Measurements from ENCODE around the gene ZNF410.
"Not testable (repeated sequence)": the region's sequence is repeated elsewhere in the genome, so short reads cannot be mapped to it uniquely, and the experiment has no call there.

ZNF410 gene

GRCh38 chr14:73887694-73888459 lies 1.2 kb downstream of the ZNF410 start:
- no peak for DNase-seq

DNA sequence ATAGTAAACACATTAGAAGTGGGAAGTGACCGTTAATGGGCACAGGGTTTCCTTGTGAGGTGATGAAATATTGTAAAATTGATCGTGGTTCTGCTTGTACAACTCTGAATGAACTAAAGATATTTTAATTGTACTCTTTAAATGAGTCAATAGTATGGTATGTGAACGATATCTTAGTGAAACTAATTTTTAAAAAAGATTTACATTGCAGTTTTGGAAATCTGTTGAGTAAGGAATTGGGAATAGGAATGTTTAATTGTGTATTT lies 1.7 kb downstream of the ZNF410 start:
- DNase-seq = no peak

DNA sequence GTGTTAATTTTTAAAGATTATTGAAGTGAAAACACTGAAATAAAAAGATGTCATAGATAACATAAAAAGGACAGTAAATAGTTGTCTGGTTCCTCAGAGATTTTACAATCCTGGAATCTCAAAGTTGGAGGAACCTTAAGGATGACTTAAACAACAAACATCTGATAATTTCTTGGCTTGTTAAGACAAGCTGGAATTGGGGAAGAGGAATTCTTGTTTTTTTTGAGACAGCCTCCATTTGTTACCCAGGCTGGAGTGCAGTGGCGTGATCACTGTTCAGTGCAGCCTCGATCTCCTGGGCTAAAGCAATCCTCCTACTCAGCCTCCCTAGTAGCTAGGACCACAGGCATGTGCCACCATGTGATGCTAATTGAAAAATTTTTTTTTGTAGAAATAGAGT lies 2.3 kb downstream of the ZNF410 start:
- no peak for DNase-seq

GRCh38 chr14:73889376-73889775 lies 2.7 kb downstream of the ZNF410 start:
- DNase-seq = no peak

- not testable (repeated sequence) for DNase-seq
These were observed 7.6 kb downstream of the ZNF410 start for GRCh38 chr14:73894180-73894687.

DNA sequence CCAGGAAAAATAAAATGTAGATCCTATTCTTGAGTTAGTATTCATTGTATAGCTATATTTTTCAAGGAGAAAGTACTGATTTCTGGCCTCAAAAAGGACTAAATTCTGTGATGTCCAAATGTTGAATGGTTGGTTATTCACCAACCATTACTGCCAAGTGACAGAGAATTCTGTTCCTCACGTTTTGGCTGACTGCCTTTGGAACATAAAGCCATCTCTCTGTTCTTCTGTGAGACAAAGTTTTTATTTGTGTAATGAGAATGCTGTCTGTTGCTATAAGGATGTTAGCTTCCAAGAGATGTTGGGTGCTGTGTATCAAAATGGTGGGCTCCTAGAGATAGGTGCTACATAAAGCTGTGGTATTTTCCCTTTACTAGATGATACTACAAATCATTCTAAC lies 9.3 kb downstream of the ZNF410 start:
- DNase-seq = no peak

DNA sequence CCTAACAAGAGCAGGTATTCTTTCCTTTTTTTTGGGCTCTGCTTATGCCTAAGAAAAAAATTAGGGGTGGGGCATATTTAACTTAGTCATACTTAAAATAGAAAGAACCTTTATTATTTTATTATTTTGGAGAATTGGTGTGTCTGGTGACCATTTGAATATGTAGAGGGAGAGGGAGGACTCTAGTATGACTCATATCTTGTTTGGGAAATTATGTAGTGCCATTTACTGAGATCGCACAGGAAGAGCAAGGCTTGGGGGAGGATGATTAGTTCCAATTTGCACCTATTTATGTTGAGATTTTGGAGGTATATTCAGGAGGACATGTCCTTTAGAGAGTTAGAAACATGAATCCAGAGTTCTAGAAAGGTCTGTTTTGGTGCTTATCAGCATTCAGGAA lies 9.9 kb downstream of the ZNF410 start:
- DNase-seq = no peak

DNA sequence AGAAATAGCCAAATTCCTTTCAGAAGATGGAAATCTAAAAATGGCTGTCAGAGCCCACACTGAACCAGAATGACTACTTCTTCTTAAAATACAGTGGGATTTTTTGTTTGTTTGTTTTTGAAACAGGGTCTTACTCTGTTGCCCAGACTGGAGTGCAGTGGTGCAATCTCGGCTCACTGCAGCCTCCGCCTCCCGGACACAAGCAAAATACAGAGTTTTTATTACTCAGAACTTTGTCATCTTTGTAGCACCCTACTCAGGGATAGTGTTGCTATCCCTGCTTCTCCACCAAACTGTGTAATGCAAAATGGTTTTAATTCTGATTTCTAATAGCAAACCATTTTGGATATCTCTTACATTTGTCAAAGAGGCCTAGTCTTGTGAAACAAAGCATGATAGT lies 16.4 kb downstream of the ZNF410 start:
- no peak for DNase-seq

DNA sequence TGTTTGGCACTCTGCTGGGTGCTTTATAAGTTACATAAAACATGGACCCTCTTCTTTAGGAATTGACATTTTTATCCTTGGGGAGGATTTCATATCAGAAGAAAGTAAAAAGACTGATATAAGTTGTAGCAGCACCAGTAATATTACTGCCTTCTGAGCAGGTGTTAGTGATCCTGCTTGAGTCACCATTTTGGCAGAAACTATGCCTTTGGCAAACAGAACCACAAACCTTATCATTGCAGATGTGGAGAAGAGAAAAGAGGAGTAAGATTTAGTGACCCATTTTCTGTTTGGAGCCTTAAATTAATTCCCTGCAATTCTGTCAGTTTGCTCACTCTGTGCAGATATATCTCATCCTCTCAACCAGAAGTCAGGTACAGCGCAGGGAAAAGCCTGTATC lies 23.0 kb downstream of the ZNF410 start:
- no peak for DNase-seq

DNA sequence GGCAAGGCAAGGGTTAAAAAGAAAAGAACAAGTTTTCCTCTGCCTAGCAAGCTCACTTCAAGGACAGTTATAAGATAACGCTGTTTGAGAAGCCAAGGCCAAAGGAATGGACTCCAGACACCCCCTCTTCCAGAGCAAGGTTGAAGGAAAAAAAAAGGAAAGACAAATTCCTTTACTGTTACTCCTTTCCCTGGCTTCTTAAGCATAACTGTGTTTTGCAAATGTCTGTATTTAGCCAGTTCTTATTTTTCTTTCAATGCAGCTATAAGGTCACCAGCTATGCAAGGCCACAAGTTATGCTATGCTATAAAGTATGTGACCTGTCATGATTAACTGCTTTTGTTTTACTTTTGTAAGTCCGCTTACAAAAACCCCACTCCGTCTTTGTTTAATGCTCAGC lies 26.6 kb downstream of the ZNF410 start:
- DNase-seq = no peak

- DNase-seq = no peak
These were observed 29.7 kb downstream of the ZNF410 start for GRCh38 chr14:73916324-73916723.

DNA sequence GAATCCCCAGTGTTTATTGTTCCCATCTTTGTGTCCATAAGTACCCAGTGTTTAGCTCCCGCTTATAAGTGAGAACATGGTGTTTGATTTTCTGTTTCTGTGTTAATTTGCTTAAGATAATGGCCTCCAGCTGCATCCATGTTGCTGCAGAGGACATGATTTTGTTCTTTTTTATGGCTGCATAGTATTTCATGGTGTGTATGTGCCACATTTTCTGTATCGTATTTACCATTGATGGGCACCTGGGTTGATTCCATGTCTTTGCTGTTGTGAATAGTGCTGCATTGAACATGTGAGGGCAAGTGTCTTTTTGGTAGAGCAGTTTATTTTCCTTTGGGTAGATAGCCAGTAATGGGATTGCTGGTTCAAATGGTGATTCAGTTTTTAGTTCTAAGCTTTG lies 32.8 kb downstream of the ZNF410 start:
- not testable (repeated sequence) for DNase-seq

DNA sequence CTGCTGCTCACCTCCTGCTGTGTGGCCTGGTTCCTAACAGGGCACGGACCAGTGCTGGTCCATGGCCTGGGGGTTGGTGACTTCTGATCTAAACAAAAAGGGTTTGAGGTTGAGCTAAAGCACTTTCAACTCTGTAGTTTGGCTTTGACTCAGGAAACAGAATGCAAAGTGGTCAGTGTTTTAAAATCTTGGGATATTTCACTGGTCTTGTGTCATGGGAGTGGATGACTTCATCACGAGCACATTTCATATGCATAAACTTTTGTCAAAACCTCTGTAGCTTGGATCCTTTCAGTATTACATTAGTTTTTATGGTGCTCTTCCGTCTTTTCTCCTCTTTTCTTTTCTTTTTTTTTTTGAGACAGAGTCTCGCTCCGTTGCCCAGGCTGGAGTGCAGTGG lies 37.7 kb downstream of the ZNF410 start:
- DNase-seq = no peak

DNA sequence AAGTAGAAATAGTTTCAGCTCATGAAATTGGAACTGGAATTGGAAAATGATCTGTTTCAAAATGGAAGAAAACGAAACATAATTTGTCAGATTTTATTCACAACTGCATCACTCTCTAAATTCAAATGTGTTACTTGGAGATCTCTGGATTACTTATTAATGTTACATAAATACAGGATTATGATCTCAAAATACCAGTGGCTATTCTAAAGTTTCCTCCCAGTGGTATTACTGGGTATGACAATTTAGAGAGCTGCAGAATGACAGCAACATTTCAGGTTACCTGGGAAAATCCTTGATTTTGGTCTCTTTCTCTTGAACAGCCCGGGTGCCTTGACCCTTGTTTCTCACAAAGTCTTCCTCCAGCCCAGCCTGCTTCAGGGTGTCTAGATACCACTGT lies 49.0 kb downstream of the ZNF410 start:
- no peak for DNase-seq

- no peak for DNase-seq
These were observed 49.9 kb downstream of the ZNF410 start for GRCh38 chr14:73936548-73936947.

DNA sequence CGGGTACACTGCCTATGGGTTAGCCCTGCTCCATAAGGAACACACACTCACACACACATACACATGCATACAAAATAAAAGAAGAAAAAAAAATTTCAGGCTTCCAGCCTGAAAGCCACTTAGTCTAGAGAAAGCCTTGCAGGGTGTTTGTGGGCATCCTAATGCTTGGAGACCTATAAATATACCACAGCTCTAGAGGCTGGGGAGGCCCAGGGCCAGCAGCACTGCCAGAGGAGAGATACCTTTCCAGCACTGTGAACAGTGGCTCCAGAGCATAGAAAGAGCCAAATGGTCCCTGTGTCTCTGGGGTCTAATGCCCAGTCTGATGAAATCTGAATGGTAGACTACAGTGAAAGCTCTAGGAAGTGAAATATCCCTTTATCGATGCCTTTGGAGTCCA lies 50.4 kb downstream of the ZNF410 start:
- no peak for DNase-seq

DNA sequence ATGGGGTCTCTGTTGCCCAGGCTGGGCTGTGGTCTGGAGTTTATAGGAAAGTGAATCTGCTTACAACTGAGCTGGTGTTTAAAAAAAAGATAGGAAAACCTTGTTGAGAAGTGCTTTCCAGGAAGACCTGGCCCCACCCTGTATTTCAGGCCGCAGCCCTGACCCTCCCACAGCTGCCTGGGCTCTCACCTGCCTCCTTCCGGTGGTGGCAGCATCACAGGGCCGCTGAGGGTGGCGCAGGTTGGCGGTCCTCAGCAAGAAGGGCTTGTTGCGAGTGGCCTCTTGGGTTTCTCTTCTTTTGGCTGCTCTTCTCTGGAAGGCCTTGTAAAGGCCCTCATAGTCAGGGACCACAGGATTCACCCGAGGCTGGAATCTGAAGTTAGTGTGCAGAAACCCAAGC lies 55.5 kb downstream of the ZNF410 start:
- DNase-seq = no peak

GRCh38 chr14:73943083-73943482 lies 56.4 kb downstream of the ZNF410 start:
- no peak for DNase-seq

GRCh38 chr14:73944432-73945158 lies 57.9 kb downstream of the ZNF410 start:
- DNase-seq = no peak

DNA sequence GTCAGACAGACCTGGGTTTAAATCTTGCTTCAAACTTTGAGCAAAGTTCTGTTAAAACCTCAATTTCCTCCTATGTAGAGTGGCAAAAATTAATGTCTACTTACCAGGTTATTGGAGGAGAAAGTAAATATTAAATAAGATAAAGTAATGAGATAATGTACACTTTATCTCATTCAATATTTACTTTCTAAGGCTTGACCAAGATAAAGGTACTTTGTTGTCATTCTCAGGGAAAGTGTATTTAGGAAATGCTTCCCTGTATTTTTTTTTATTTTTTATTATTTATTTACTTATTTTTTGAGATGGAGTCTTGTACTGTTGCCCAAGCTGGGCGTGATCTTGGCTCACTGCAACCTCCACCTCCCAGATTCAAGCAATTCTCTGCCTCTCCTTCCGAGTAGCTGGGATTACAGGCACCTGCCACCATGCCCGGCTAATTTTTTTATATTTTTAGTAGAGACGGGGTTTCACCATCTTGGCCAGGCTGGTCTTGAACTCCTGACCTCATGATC lies 58.6 kb downstream of the ZNF410 start:
- DNase-seq = no peak

DNA sequence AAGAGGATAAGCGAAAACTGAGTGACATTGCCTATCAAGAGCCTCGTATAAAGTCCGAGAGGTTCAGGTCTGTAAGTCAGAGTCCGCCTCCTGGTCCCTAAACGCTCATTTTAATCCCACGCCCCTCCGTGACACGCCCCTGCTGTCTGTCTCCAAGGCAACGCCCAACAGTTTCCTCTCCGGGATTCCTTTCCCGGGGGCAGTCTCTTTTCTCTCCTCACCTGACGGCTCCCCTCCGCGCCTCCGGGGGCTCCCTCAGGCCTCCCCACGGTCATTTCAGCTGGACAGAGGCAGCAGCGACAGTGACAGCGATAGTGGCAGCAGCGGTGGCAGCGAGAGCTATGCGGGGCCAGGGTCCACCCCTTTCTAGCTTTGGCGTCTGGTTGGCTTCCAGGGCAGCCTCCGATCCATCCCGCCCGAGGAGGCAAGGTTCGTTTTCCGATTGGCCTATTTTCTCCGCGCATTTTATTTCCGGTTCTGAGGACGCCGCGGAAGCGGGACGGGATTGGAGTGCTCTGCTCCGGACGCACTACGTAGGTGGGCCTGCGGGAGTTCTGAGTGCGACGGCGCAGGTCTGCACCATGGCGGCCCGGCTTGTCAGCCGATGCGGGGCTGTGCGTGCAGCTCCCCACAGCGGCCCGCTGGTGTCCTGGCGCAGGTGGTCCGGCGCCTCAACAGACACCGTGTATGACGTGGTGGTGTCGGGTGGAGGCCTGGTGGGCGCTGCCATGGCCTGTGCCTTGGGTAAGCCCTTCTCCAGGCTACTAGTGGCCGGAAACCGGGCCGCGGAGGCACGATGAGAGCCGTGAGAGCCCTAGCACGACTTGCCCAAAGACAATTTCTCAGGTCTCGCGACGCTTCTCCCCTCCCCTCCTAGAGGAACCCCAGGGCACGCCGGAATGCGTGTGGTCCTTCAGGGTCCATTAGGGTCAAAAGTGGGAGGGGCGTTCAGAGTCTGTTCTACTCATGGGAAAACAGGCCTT lies 63.4 kb downstream of the ZNF410 start, which contains the start of the genes COQ6 and FAM161B:
COQ6 (plus strand) TSS at position 551 of the 983 bp plus-strand sequence; CDS start at position 582, 31 bp downstream.
FAM161B (minus strand) TSS at position 343 of the 983 bp plus-strand sequence; CDS start at position 275, 68 bp downstream.
- peak; percentile 95 for DNase-seq

GRCh38 chr14:73953731-73954130 lies 67.1 kb downstream of the ZNF410 start:
- no peak for DNase-seq

DNA sequence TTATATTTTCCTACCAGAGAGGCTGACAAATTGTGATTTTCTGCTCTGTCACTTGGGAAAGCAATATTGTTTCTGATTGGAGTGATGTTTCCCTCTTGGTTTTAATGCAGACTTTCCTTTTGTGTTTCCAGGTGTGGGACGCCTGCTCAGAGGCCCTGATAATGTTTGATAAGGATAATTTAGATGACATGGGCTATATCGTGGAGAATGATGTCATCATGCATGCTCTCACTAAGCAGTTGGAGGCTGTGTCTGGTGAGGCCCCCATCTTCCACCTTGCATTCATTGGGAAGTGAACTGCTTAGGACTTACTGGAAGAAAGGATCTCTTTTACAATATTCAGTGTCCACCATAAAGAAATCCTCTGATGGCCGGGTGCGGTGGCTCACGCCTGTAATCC lies 69.0 kb downstream of the ZNF410 start:
- DNase-seq = no peak
